Activated B cell treated with CpG ODN at 0.5 μM for 24 hours (primary cell): ENCODE results near the gene CYBC1. TPM values are rescaled to one million over a fixed set of nuclear protein-coding genes. Genes with fewer than 3 reads are reported as not detected.

Experiments
- ATAC-seq: fragments of 200-7000 bp; cut with Tn5 transposase; one replicate; pipeline ENCODE4 v1.10.0; 2021; ENCODE audit warnings: low read depth, mild to moderate bottlenecking, moderate library complexity
- CTCF ChIA-PET: fragments of 350-600 bp; sonication (Branson Sonifier 250); formaldehyde crosslinking; loops from one replicate; lab custom pipeline; 2021; ENCODE audit warnings: antibody characterized with exemption; lab: Charles Lee
- POLR2A ChIA-PET: fragments of 350-600 bp; sonication (Branson Sonifier 250); formaldehyde crosslinking; loops from one replicate; lab custom pipeline; 2021; ENCODE audit warnings: antibody characterized with exemption; lab: Charles Lee
- DNase-seq: peaks from one replicate; pipeline ENCODE4 v3.0.0; 2022
- H3K27ac Mint-ChIP-seq: one replicate; pipeline ENCODE4 v1.8.0; 2020; ENCODE audit warnings: mixed read lengths
- H3K27me3 Mint-ChIP-seq: one replicate; pipeline ENCODE4 v1.8.0; 2021; ENCODE audit warnings: mixed read lengths
- H3K36me3 Mint-ChIP-seq: one replicate; pipeline ENCODE4 v1.8.0; 2021; ENCODE audit warnings: low read depth, mixed read lengths
- H3K4me1 Mint-ChIP-seq: one replicate; pipeline ENCODE4 v1.8.0; 2021; ENCODE audit warnings: mixed read lengths
- H3K4me3 Mint-ChIP-seq: one replicate; pipeline ENCODE4 v1.8.0; 2020; ENCODE audit warnings: mild to moderate bottlenecking, mixed read lengths
- H3K9me3 Mint-ChIP-seq: one replicate; pipeline ENCODE4 v1.8.0; 2020; ENCODE audit warnings: mixed read lengths
- CTCF ChIP-seq: fragments of 200-600 bp; IDR thresholded peaks from one replicate; pipeline ENCODE4 v1.8.0; 2022; ENCODE audit warnings: antibody characterized with exemption, mild to moderate bottlenecking
- intact Hi-C: fragments of 100-400 bp; cut with micrococcal nuclease; formaldehyde crosslinking; loops from one replicate; pipeline ENCODE4 v1.15.1; 2024
- total RNA-seq: library from RNA; stranded (reverse); gene quantifications from 2 replicates; pipeline ENCODE4 v1.2.3, GENCODE V29; 2022

CYBC1 gene
- total RNA-seq, 1 donor from 2014 or later, result 501 TPM

- H3K9me3 Mint-ChIP-seq, result no peaks in the 10 kb centered on the region
- intact Hi-C loops, result loop anchor here (1.0 to 10.0 kb wide), 8 partner anchors 25 to 472 kb away; partner anchors contain the start of genes CENPX, FOXK2, HEXD and LRRC45
- TF ChIP-seq CTCF, result no peak
- H3K4me1 Mint-ChIP-seq, result peaks cover 26% of the 10 kb centered on the region
- H3K27ac Mint-ChIP-seq, result peak overlapping the region; percentile 93
- ChIA-PET CTCF (interaction anchor here (0.7 to 1.7 kb wide), 3 partner anchors 25 to 110 kb away, joined by 3 to 5 read pairs (median 3); partner anchors contain the start of gene FOXK2), POLR2A (interaction anchor here (0.5 to 5.5 kb wide), 7 partner anchors 14 to 639 kb away, joined by 3 to 43 read pairs (median 11); partner anchors contain the start of genes FOXK2 and NARF)
- peaks cover 4% of the 10 kb centered on the region for H3K36me3 Mint-ChIP-seq
- H3K27me3 Mint-ChIP-seq, result no peaks in the 10 kb centered on the region
- H3K4me3 Mint-ChIP-seq, result peak overlapping the region; percentile 75
- ATAC-seq, result peak; percentile 78
- DNase-seq, result peak; percentile 88
Observed at GRCh38 chr17:82494236-82495055, 43.9 kb upstream of the CYBC1 start.

- no peak for DNase-seq
- intact Hi-C loops, result loop anchor here (10.0 kb wide), 1 partner anchor 199 kb away; no protein-coding TSS in a partner anchor
- Mint-ChIP-seq H3K27me3 (no peaks in the 10 kb centered on the region), H3K4me1 (peaks cover 24% of the 10 kb centered on the region), H3K9me3 (no peaks in the 10 kb centered on the region), H3K4me3 (no peak overlapping the region), H3K27ac (no peak overlapping the region), H3K36me3 (peaks cover 12% of the 10 kb centered on the region)
- TF ChIP-seq CTCF, result no peak
- POLR2A ChIA-PET, result interaction anchor here (0.5 to 5.5 kb wide), 6 partner anchors 13 to 640 kb away, joined by 4 to 43 read pairs (median 10); partner anchors contain the start of genes FOXK2 and NARF
- CTCF ChIA-PET, result interaction anchor here (0.8 to 1.2 kb wide), 2 partner anchors 13 to 69 kb away, joined by 3 read pairs; no protein-coding TSS in a partner anchor
- no peak for ATAC-seq
Observed at GRCh38 chr17:82493226-82493781, 42.8 kb upstream of the CYBC1 start.

GRCh38 chr17:82492643-82493225 lies 42.2 kb upstream of the CYBC1 start:
- ChIA-PET POLR2A (interaction anchor here (0.5 to 5.5 kb wide), 4 partner anchors 14 to 35 kb away, joined by 4 to 43 read pairs (median 6); partner anchors contain the start of genes FOXK2 and NARF), CTCF (interaction anchor here (1.2 kb wide), 1 partner anchor 68 kb away, joined by 3 read pairs; no protein-coding TSS in a partner anchor)
- no peak for TF ChIP-seq CTCF
- Mint-ChIP-seq H3K36me3 (peaks cover 16% of the 10 kb centered on the region), H3K27ac (no peak overlapping the region), H3K9me3 (no peaks in the 10 kb centered on the region), H3K4me3 (no peak overlapping the region), H3K4me1 (peaks cover 19% of the 10 kb centered on the region), H3K27me3 (no peaks in the 10 kb centered on the region)
- intact Hi-C loops, result loop anchor here (10.0 kb wide), 1 partner anchor 198 kb away; no protein-coding TSS in a partner anchor
- DNase-seq (no peak), ATAC-seq (no peak)

GRCh38 chr17:82491533-82491932 lies 41.0 kb upstream of the CYBC1 start:
- Mint-ChIP-seq H3K27ac (no peak overlapping the region), H3K36me3 (peaks cover 25% of the 10 kb centered on the region), H3K27me3 (no peaks in the 10 kb centered on the region), H3K9me3 (no peaks in the 10 kb centered on the region), H3K4me3 (no peak overlapping the region), H3K4me1 (peaks cover 17% of the 10 kb centered on the region)
- no peak for TF ChIP-seq CTCF
- DNase-seq (no peak), ATAC-seq (no peak)
- CTCF ChIA-PET, result no interaction called here
- POLR2A ChIA-PET, result no interaction called here
- intact Hi-C loops, result loop anchor here (10.0 kb wide), 1 partner anchor 197 kb away; no protein-coding TSS in a partner anchor
